ENCODE measurements around the gene NOX5.

NOX5 gene

DNA sequence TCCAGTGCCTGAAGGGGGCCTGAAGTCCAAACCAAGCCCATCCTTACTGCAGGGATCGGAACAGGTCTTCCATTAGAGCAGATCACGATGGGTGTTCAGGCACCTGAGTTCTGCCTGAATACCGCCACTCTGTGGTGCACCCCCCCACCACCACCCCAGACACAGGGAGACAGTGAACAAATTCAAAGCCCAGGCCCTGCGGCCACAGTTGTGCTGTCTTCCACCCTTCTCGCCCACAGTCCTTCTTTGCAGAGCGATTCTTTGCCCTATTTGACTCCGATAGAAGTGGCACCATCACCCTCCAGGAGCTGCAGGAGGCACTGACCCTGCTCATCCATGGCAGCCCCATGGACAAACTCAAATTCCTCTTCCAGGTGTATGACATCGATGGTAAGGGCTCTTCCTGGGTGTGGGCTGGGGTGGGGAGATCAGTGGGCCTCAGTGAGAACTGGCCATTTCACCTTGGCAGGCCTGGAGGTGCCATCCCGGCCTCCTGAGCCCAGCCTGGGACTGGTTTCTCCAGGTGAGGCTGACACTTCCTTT is 13.6 kb downstream of the NOX5 start:
- Histone ChIP-seq H3K27ac (ENCODE audit: low read length) (no peak overlapping the region), H3K27me3 (ENCODE audit: low read depth, low read length) (no peaks in the 10 kb centered on the region), H3K36me3 (ENCODE audit: control insufficient read depth in 1 of 2, insufficient read depth in 2 of 2, low read length in 2 of 2) (no peaks in the 10 kb centered on the region), H3K4me3 (ENCODE audit: low read depth in 1 of 2, low read length in 2 of 2) (no peak overlapping the region), H3K4me1 (ENCODE audit: control insufficient read depth in 1 of 2, insufficient read depth in 2 of 2, low read length in 2 of 2) (peaks cover 0 to 3% of the 10 kb centered on the region in 2 donors), H3K9me3 (ENCODE audit: control insufficient read depth in 1 of 2, low read length in 2 of 2) (no peaks in the 10 kb centered on the region)

DNA sequence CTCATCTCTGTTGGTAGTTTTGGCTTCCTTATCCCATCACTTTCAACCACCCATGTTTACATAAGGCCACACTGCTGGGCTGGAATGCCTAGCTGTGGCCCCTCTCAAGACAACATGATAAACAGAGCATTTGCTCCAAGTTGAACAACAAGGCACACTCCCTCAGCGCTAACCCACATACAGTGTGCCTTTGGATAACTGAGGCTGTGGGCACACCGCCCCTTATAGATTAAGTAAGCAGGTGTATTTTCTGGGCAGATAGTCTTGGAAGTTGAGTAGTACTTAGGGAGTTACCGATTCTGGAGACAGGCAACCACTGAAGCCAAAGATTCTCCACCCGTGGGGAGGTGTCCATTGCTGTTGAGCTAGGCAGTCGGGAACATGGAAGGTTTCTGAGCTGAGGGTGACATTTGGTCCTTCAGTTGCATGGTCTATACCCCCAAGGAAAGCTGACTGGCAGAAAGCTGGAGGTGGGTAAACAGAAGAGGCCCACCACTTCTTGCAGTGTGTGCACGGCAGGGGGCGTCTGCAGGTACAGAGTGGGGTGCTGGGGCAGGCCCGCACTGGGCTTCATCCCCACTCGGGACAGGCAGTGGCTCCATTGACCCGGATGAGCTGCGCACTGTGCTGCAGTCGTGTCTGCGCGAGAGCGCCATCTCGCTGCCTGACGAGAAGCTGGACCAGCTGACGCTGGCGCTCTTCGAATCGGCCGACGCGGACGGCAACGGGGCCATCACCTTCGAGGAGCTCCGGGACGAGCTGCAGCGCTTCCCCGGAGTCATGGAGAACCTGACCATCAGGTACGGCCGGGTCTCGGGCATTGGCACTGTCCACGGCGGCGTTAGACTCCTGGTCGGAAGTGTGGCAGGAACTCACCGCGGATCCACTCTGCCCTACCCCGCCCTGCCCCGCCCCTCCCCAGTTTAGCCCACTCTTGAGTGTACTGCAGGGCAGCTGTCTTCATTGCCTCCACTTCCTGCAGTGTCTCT is 16.8 kb downstream of the NOX5 start:
- Histone ChIP-seq H3K4me3 (ENCODE audit: low read depth in 1 of 2, low read length in 2 of 2) (peak overlapping the region; percentile 44 to 45), H3K27ac (ENCODE audit: low read length) (no peak overlapping the region)

GRCh38 chr15:69032031-69032430 is 17.5 kb downstream of the NOX5 start:
- H3K27ac ChIP-seq (ENCODE audit: low read length) = no peak overlapping the region
- H3K4me1 ChIP-seq (ENCODE audit: control insufficient read depth in 1 of 2, insufficient read depth in 2 of 2, low read length in 2 of 2) = peaks cover 0 to 3% of the 10 kb centered on the region in 2 donors
- no peaks in the 10 kb centered on the region for H3K9me3 ChIP-seq (ENCODE audit: control insufficient read depth in 1 of 2, low read length in 2 of 2)
- no peaks in the 10 kb centered on the region for H3K27me3 ChIP-seq (ENCODE audit: low read depth, low read length)
- peak overlapping the region in 1 of 2 donors; percentile 44 for H3K4me3 ChIP-seq (ENCODE audit: low read depth in 1 of 2, low read length in 2 of 2)
- no peaks in the 10 kb centered on the region for H3K36me3 ChIP-seq (ENCODE audit: control insufficient read depth in 1 of 2, insufficient read depth in 2 of 2, low read length in 2 of 2)

More for the DNA sequence above, 16.8 kb downstream of the NOX5 start:
- Histone ChIP-seq H3K9me3 (ENCODE audit: control insufficient read depth in 1 of 2, low read length in 2 of 2) (no peaks in the 10 kb centered on the region), H3K27me3 (ENCODE audit: low read depth, low read length) (no peaks in the 10 kb centered on the region), H3K4me1 (ENCODE audit: control insufficient read depth in 1 of 2, insufficient read depth in 2 of 2, low read length in 2 of 2) (peaks cover 0 to 3% of the 10 kb centered on the region in 2 donors), H3K36me3 (ENCODE audit: control insufficient read depth in 1 of 2, insufficient read depth in 2 of 2, low read length in 2 of 2) (no peaks in the 10 kb centered on the region)

DNA sequence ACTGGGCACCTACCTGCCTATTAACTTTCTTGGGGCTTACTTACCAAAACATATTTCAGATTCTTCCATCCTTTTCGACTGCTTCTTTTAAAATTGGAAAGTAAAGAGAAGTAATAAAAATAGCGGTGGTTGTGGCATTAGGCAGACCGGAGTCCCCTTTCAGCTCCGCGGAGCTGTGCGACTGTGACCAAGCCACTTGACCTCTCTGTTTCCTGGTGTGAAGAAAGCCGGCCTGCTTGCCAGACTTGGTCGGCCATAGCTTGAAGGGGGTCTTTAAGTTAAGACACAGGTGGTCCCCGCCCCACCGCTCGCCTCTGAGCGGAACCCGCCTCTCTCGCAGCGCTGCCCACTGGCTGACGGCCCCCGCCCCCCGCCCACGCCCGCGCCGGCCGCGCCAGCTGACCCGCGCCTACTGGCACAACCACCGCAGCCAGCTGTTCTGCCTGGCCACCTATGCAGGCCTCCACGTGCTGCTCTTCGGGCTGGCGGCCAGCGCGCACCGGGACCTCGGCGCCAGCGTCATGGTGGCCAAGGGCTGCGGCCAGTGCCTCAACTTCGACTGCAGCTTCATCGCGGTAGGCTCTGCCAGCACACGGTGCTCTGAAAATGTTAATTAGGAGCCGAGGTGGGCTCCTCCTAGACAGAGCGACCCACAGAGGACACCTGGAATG is 18.3 kb downstream of the NOX5 start:
- Histone ChIP-seq H3K27me3 (ENCODE audit: low read depth, low read length) (no peaks in the 10 kb centered on the region), H3K36me3 (ENCODE audit: control insufficient read depth in 1 of 2, insufficient read depth in 2 of 2, low read length in 2 of 2) (no peaks in the 10 kb centered on the region), H3K27ac (ENCODE audit: low read length) (no peak overlapping the region), H3K9me3 (ENCODE audit: control insufficient read depth in 1 of 2, low read length in 2 of 2) (no peaks in the 10 kb centered on the region), H3K4me1 (ENCODE audit: control insufficient read depth in 1 of 2, insufficient read depth in 2 of 2, low read length in 2 of 2) (peaks cover 0 to 3% of the 10 kb centered on the region in 2 donors), H3K4me3 (ENCODE audit: low read depth in 1 of 2, low read length in 2 of 2) (no peak overlapping the region)

GRCh38 chr15:69034352-69034751 is 19.9 kb downstream of the NOX5 start:
- Histone ChIP-seq H3K9me3 (ENCODE audit: control insufficient read depth in 1 of 2, low read length in 2 of 2) (no peaks in the 10 kb centered on the region), H3K36me3 (ENCODE audit: control insufficient read depth in 1 of 2, insufficient read depth in 2 of 2, low read length in 2 of 2) (no peaks in the 10 kb centered on the region), H3K27ac (ENCODE audit: low read length) (no peak overlapping the region), H3K4me3 (ENCODE audit: low read depth in 1 of 2, low read length in 2 of 2) (no peak overlapping the region), H3K27me3 (ENCODE audit: low read depth, low read length) (no peaks in the 10 kb centered on the region), H3K4me1 (ENCODE audit: control insufficient read depth in 1 of 2, insufficient read depth in 2 of 2, low read length in 2 of 2) (peaks cover 0 to 3% of the 10 kb centered on the region in 2 donors)

- Histone ChIP-seq H3K9me3 (ENCODE audit: control insufficient read depth in 1 of 2, low read length in 2 of 2) (no peaks in the 10 kb centered on the region), H3K27ac (ENCODE audit: low read length) (no peak overlapping the region), H3K4me1 (ENCODE audit: control insufficient read depth in 1 of 2, insufficient read depth in 2 of 2, low read length in 2 of 2) (peaks cover 0 to 3% of the 10 kb centered on the region in 2 donors), H3K36me3 (ENCODE audit: control insufficient read depth in 1 of 2, insufficient read depth in 2 of 2, low read length in 2 of 2) (no peaks in the 10 kb centered on the region), H3K4me3 (ENCODE audit: low read depth in 1 of 2, low read length in 2 of 2) (no peak overlapping the region), H3K27me3 (ENCODE audit: low read depth, low read length) (no peaks in the 10 kb centered on the region)
These were observed 20.9 kb downstream of the NOX5 start for GRCh38 chr15:69035205-69035917.

DNA sequence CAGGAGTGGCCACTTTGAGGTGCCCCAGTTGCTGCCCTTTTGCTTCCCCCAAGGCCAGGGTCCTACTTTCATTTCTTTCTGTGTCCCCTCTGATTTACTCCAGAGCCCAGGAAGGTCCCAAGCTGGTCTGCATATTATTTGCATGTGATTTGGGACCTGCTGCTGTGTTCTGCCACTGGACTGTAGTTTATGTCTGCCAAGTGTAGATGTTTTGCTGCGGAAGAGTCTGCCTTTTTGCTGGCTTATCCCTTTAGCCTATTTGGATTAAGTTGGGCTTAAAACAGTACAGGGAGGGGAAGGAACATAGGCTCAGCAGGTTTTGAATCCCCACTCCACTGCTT is 21.4 kb downstream of the NOX5 start:
- no peaks in the 10 kb centered on the region for H3K36me3 ChIP-seq (ENCODE audit: control insufficient read depth in 1 of 2, insufficient read depth in 2 of 2, low read length in 2 of 2)
- H3K4me1 ChIP-seq (ENCODE audit: control insufficient read depth in 1 of 2, insufficient read depth in 2 of 2, low read length in 2 of 2) = peaks cover 0 to 3% of the 10 kb centered on the region in 2 donors
- no peaks in the 10 kb centered on the region for H3K27me3 ChIP-seq (ENCODE audit: low read depth, low read length)
- no peak overlapping the region for H3K27ac ChIP-seq (ENCODE audit: low read length)
- no peaks in the 10 kb centered on the region for H3K9me3 ChIP-seq (ENCODE audit: control insufficient read depth in 1 of 2, low read length in 2 of 2)
- H3K4me3 ChIP-seq (ENCODE audit: low read depth in 1 of 2, low read length in 2 of 2) = no peak overlapping the region

GRCh38 chr15:69036826-69037225 is 22.3 kb downstream of the NOX5 start:
- Histone ChIP-seq H3K4me3 (ENCODE audit: low read depth in 1 of 2, low read length in 2 of 2) (no peak overlapping the region), H3K27me3 (ENCODE audit: low read depth, low read length) (no peaks in the 10 kb centered on the region), H3K9me3 (ENCODE audit: control insufficient read depth in 1 of 2, low read length in 2 of 2) (no peaks in the 10 kb centered on the region), H3K27ac (ENCODE audit: low read length) (no peak overlapping the region), H3K36me3 (ENCODE audit: control insufficient read depth in 1 of 2, insufficient read depth in 2 of 2, low read length in 2 of 2) (no peaks in the 10 kb centered on the region), H3K4me1 (ENCODE audit: control insufficient read depth in 1 of 2, insufficient read depth in 2 of 2, low read length in 2 of 2) (no peaks in the 10 kb centered on the region)

GRCh38 chr15:69037482-69037881 is 23.0 kb downstream of the NOX5 start:
- Histone ChIP-seq H3K36me3 (ENCODE audit: control insufficient read depth in 1 of 2, insufficient read depth in 2 of 2, low read length in 2 of 2) (no peaks in the 10 kb centered on the region), H3K4me3 (ENCODE audit: low read depth in 1 of 2, low read length in 2 of 2) (no peak overlapping the region), H3K9me3 (ENCODE audit: control insufficient read depth in 1 of 2, low read length in 2 of 2) (no peaks in the 10 kb centered on the region), H3K27ac (ENCODE audit: low read length) (no peak overlapping the region), H3K4me1 (ENCODE audit: control insufficient read depth in 1 of 2, insufficient read depth in 2 of 2, low read length in 2 of 2) (no peaks in the 10 kb centered on the region), H3K27me3 (ENCODE audit: low read depth, low read length) (no peaks in the 10 kb centered on the region)

- Histone ChIP-seq H3K36me3 (ENCODE audit: control insufficient read depth in 1 of 2, insufficient read depth in 2 of 2, low read length in 2 of 2) (no peaks in the 10 kb centered on the region), H3K4me1 (ENCODE audit: control insufficient read depth in 1 of 2, insufficient read depth in 2 of 2, low read length in 2 of 2) (no peaks in the 10 kb centered on the region), H3K9me3 (ENCODE audit: control insufficient read depth in 1 of 2, low read length in 2 of 2) (no peaks in the 10 kb centered on the region), H3K4me3 (ENCODE audit: low read depth in 1 of 2, low read length in 2 of 2) (no peak overlapping the region), H3K27ac (ENCODE audit: low read length) (no peak overlapping the region), H3K27me3 (ENCODE audit: low read depth, low read length) (no peaks in the 10 kb centered on the region)
These were observed 23.5 kb downstream of the NOX5 start for GRCh38 chr15:69037977-69038376.

DNA sequence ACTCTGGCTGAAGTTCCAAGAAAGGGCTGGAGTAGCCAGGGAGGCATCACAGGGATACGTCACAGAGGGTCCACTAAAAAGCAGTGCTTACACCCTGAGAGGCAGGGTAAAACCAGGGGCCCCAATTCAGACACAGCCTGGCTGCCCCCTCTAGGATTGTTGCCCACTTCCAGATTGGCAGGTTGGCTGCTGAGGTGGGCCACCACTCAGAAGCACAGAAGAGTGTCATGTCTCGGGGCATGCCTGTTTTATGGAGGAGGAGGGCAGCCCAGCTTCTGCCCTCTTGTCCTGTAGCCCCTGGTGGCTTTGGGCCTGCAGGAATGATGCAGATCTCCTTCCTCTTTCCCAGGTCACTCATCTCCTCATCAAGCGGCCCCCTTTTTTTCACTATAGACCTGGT is 24.0 kb downstream of the NOX5 start:
- Histone ChIP-seq H3K27me3 (ENCODE audit: low read depth, low read length) (no peaks in the 10 kb centered on the region), H3K4me1 (ENCODE audit: control insufficient read depth in 1 of 2, insufficient read depth in 2 of 2, low read length in 2 of 2) (no peaks in the 10 kb centered on the region), H3K36me3 (ENCODE audit: control insufficient read depth in 1 of 2, insufficient read depth in 2 of 2, low read length in 2 of 2) (no peaks in the 10 kb centered on the region), H3K27ac (ENCODE audit: low read length) (no peak overlapping the region), H3K9me3 (ENCODE audit: control insufficient read depth in 1 of 2, low read length in 2 of 2) (no peaks in the 10 kb centered on the region), H3K4me3 (ENCODE audit: low read depth in 1 of 2, low read length in 2 of 2) (no peak overlapping the region)
